ENCODE data around the gene BLACAT1. TPM values are rescaled to one million over a fixed set of nuclear protein-coding genes. Genes with fewer than 3 reads are reported as not detected.

BLACAT1 gene
- total and polyA plus RNA-seq, 2 of the 8 experiments (the other 6 are each of a cell fraction or from before 2014, with no cell fraction given): 3.5 to 10.5 TPM

DNA sequence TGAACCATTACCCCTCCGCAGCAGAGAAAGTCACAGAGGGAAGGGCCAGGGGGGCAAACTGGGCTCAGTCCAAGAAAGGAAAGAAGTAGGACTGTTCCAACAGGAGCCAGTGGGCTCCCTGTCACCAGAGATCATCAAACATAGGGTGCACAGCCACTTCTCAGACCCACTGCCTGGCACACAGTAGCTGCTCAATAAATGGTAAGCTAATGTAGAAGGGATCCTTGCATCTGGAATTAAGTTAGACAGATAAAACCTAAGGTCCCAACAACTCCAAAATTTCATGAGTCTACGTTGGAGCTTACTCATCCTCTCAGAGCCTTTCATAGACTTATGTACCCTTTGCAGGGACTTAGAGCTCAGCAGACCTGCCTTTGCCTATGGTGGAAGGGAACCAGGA, 3.5 kb downstream of the BLACAT1 start (continued):
- TF ChIP-seq, protein P1, sequence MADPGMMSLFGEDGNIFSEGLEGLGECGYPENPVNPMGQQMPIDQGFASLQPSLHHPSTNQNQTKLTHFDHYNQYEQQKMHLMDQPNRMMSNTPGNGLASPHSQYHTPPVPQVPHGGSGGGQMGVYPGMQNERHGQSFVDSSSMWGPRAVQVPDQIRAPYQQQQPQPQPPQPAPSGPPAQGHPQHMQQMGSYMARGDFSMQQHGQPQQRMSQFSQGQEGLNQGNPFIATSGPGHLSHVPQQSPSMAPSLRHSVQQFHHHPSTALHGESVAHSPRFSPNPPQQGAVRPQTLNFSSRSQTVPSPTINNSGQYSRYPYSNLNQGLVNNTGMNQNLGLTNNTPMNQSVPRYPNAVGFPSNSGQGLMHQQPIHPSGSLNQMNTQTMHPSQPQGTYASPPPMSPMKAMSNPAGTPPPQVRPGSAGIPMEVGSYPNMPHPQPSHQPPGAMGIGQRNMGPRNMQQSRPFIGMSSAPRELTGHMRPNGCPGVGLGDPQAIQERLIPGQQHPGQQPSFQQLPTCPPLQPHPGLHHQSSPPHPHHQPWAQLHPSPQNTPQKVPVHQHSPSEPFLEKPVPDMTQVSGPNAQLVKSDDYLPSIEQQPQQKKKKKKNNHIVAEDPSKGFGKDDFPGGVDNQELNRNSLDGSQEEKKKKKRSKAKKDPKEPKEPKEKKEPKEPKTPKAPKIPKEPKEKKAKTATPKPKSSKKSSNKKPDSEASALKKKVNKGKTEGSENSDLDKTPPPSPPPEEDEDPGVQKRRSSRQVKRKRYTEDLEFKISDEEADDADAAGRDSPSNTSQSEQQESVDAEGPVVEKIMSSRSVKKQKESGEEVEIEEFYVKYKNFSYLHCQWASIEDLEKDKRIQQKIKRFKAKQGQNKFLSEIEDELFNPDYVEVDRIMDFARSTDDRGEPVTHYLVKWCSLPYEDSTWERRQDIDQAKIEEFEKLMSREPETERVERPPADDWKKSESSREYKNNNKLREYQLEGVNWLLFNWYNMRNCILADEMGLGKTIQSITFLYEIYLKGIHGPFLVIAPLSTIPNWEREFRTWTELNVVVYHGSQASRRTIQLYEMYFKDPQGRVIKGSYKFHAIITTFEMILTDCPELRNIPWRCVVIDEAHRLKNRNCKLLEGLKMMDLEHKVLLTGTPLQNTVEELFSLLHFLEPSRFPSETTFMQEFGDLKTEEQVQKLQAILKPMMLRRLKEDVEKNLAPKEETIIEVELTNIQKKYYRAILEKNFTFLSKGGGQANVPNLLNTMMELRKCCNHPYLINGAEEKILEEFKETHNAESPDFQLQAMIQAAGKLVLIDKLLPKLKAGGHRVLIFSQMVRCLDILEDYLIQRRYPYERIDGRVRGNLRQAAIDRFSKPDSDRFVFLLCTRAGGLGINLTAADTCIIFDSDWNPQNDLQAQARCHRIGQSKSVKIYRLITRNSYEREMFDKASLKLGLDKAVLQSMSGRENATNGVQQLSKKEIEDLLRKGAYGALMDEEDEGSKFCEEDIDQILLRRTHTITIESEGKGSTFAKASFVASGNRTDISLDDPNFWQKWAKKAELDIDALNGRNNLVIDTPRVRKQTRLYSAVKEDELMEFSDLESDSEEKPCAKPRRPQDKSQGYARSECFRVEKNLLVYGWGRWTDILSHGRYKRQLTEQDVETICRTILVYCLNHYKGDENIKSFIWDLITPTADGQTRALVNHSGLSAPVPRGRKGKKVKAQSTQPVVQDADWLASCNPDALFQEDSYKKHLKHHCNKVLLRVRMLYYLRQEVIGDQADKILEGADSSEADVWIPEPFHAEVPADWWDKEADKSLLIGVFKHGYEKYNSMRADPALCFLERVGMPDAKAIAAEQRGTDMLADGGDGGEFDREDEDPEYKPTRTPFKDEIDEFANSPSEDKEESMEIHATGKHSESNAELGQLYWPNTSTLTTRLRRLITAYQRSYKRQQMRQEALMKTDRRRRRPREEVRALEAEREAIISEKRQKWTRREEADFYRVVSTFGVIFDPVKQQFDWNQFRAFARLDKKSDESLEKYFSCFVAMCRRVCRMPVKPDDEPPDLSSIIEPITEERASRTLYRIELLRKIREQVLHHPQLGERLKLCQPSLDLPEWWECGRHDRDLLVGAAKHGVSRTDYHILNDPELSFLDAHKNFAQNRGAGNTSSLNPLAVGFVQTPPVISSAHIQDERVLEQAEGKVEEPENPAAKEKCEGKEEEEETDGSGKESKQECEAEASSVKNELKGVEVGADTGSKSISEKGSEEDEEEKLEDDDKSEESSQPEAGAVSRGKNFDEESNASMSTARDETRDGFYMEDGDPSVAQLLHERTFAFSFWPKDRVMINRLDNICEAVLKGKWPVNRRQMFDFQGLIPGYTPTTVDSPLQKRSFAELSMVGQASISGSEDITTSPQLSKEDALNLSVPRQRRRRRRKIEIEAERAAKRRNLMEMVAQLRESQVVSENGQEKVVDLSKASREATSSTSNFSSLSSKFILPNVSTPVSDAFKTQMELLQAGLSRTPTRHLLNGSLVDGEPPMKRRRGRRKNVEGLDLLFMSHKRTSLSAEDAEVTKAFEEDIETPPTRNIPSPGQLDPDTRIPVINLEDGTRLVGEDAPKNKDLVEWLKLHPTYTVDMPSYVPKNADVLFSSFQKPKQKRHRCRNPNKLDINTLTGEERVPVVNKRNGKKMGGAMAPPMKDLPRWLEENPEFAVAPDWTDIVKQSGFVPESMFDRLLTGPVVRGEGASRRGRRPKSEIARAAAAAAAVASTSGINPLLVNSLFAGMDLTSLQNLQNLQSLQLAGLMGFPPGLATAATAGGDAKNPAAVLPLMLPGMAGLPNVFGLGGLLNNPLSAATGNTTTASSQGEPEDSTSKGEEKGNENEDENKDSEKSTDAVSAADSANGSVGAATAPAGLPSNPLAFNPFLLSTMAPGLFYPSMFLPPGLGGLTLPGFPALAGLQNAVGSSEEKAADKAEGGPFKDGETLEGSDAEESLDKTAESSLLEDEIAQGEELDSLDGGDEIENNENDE (IDR thresholded peaks at IDR 0.05; ENCODE audit: insufficient replicate concordance, low read length): no peak
- TF ChIP-seq FOSL1 (IDR thresholded peaks at IDR 0.05; ENCODE audit: insufficient read depth, low read depth, low read length): no peak
- no peak for TF ChIP-seq EZH2 (IDR thresholded peaks at IDR 0.05; ENCODE audit: low read depth, low read length, severe bottlenecking)
- TF ChIP-seq CREB1 (IDR thresholded peaks at IDR 0.05): no peak
- TF ChIP-seq JUN (IDR thresholded peaks at IDR 0.05; ENCODE audit: low read depth, low read length): no peak
- TF ChIP-seq CBX8 (IDR thresholded peaks at IDR 0.05; ENCODE audit: borderline replicate concordance, low read depth, low read length): no peak
- no peak for TF ChIP-seq CTBP2 (IDR thresholded peaks at IDR 0.05; ENCODE audit: borderline replicate concordance, insufficient read depth, insufficient read length, low read length)
- no peak for TF ChIP-seq BACH1 (IDR thresholded peaks at IDR 0.05; ENCODE audit: low read length)
- no peak for TF ChIP-seq EGR1 (IDR thresholded peaks at IDR 0.05; ENCODE audit: borderline replicate concordance, low read depth, low read length)
